Glutamatergic neuron (in vitro differentiated cells): Measurements from ENCODE around the gene C8G. TPM values are rescaled to one million over a fixed set of nuclear protein-coding genes. Genes with fewer than 3 reads are reported as not detected.

Source experiments
- DNase-seq: peaks from one replicate; pipeline ENCODE4 v3.0.0; 2022
- H3K27ac Mint-ChIP-seq: one replicate; pipeline ENCODE4 v1.8.0; 2020; ENCODE audit warnings: mild to moderate bottlenecking, mixed read lengths, inconsistent platforms; ENCODE audit not compliant: unreplicated experiment
- H3K27me3 Mint-ChIP-seq: one replicate; pipeline ENCODE4 v1.8.0; 2020; ENCODE audit warnings: mild to moderate bottlenecking, moderate library complexity, mixed read lengths, inconsistent platforms; ENCODE audit not compliant: unreplicated experiment
- H3K36me3 Mint-ChIP-seq: one replicate; pipeline ENCODE4 v1.8.0; 2020; ENCODE audit warnings: mild to moderate bottlenecking, mixed read lengths, inconsistent platforms; ENCODE audit not compliant: unreplicated experiment
- H3K4me1 Mint-ChIP-seq: one replicate; pipeline ENCODE4 v1.8.0; 2020; ENCODE audit warnings: mild to moderate bottlenecking, low read depth, mixed read lengths, inconsistent platforms; ENCODE audit not compliant: unreplicated experiment
- H3K4me3 Mint-ChIP-seq: one replicate; pipeline ENCODE4 v1.8.0; 2020; ENCODE audit warnings: mild to moderate bottlenecking, mixed read lengths, inconsistent platforms; ENCODE audit not compliant: unreplicated experiment
- H3K9me3 Mint-ChIP-seq: one replicate; pipeline ENCODE4 v1.8.0; 2020; ENCODE audit warnings: mild to moderate bottlenecking, moderate library complexity, mixed read lengths, inconsistent platforms; ENCODE audit not compliant: unreplicated experiment
- CTCF ChIP-seq: fragments of 200-600 bp; sonication (generic); IDR thresholded peaks from one replicate; pipeline ENCODE4 v1.5.0; 2021; ENCODE audit not compliant: partially characterized antibody, unreplicated experiment
- total RNA-seq: library from RNA; stranded (reverse); fragmentation: NEBNext Ultra II Directional; extraction: Animal tissue kit (Norgen Biotek cat#: 25700); gene quantifications from one replicate; pipeline ENCODE4 v1.2.1, GENCODE V29; 2021; ENCODE audit not compliant: unreplicated experiment

C8G gene
- total RNA-seq, 1 donor from 2014 or later, result 14.5 TPM

GRCh38 chr9:136930014-136930413 is 15.0 kb upstream of the C8G start:
- TF ChIP-seq CTCF, result no peak
- Mint-ChIP-seq H3K9me3 (peaks cover 4% of the 10 kb centered on the region), H3K4me3 (no peak overlapping the region), H3K27me3 (peaks cover 8% of the 10 kb centered on the region), H3K4me1 (peaks cover 10% of the 10 kb centered on the region), H3K27ac (no peak overlapping the region), H3K36me3 (peaks cover 8% of the 10 kb centered on the region)
- no peak for DNase-seq

- Mint-ChIP-seq H3K27ac (no peak overlapping the region), H3K4me1 (peaks cover 10% of the 10 kb centered on the region), H3K36me3 (peaks cover 8% of the 10 kb centered on the region), H3K4me3 (no peak overlapping the region), H3K9me3 (peaks cover 7% of the 10 kb centered on the region), H3K27me3 (peaks cover 6% of the 10 kb centered on the region)
- no peak for TF ChIP-seq CTCF
- DNase-seq, result no peak
Observed at GRCh38 chr9:136931611-136932130, 13.4 kb upstream of the C8G start.

- TF ChIP-seq CTCF, result no peak
- Mint-ChIP-seq H3K9me3 (peaks cover 16% of the 10 kb centered on the region), H3K4me1 (no peaks in the 10 kb centered on the region), H3K27ac (no peak overlapping the region), H3K27me3 (peaks cover 9% of the 10 kb centered on the region), H3K4me3 (no peak overlapping the region), H3K36me3 (peaks cover 8% of the 10 kb centered on the region)
- no peak for DNase-seq
Observed at GRCh38 chr9:136934277-136934676, 10.8 kb upstream of the C8G start.

- no peak for TF ChIP-seq CTCF
- H3K9me3 Mint-ChIP-seq, result peaks cover 16% of the 10 kb centered on the region
- no peak overlapping the region for H3K4me3 Mint-ChIP-seq
Observed at GRCh38 chr9:136935651-136936050, 9.4 kb upstream of the C8G start.

GRCh38 chr9:136936645-136937170 is 8.3 kb upstream of the C8G start:
- H3K27me3 Mint-ChIP-seq, result peaks cover 9% of the 10 kb centered on the region
- no peaks in the 10 kb centered on the region for H3K4me1 Mint-ChIP-seq
- peak overlapping the region; percentile 38 for H3K4me3 Mint-ChIP-seq
- no peak for TF ChIP-seq CTCF
- H3K27ac Mint-ChIP-seq, result no peak overlapping the region
- DNase-seq, result no peak
- peaks cover 8% of the 10 kb centered on the region for H3K36me3 Mint-ChIP-seq
- H3K9me3 Mint-ChIP-seq, result peaks cover 16% of the 10 kb centered on the region

More at GRCh38 chr9:136935651-136936050, 9.4 kb upstream of the C8G start:
- Mint-ChIP-seq H3K27me3 (peaks cover 9% of the 10 kb centered on the region), H3K36me3 (peaks cover 8% of the 10 kb centered on the region), H3K4me1 (no peaks in the 10 kb centered on the region), H3K27ac (no peak overlapping the region)
- no peak for DNase-seq
